HG03521 (cell line): Measurements from ENCODE around the gene VTCN1.
"Not testable (repeated sequence)": the region's sequence is repeated elsewhere in the genome, so short reads cannot be mapped to it uniquely, and the experiment has no call there.

Experiments used
- ATAC-seq: cut with Tn5 transposase; IDR thresholded peaks from one replicate; pipeline ENCODE4 v1.9.1; 2021; ENCODE audit warnings: mild to moderate bottlenecking, moderate library complexity; ENCODE audit not compliant: unreplicated experiment

Gene VTCN1

DNA sequence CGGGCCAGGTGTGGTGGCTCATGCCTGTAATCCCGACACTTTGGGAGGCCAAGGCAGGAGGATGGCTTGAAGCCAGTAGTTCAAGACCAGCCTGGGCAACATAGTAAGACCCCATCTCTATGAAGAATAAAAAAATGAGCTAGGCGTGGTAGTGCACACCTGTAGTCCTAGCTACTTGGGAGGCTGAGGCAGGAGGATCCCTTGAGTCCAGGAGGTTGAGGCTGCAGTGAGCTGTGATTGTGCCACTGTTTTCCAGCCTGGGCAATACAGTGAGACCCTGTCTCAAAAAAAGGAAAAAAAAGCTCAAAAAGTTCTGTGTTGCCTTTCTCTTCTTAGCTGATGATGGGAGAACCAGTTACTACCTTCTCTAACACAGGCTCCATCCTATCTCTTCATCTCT, 108.9 kb downstream of the VTCN1 start:
- ATAC-seq: not testable (repeated sequence)

DNA sequence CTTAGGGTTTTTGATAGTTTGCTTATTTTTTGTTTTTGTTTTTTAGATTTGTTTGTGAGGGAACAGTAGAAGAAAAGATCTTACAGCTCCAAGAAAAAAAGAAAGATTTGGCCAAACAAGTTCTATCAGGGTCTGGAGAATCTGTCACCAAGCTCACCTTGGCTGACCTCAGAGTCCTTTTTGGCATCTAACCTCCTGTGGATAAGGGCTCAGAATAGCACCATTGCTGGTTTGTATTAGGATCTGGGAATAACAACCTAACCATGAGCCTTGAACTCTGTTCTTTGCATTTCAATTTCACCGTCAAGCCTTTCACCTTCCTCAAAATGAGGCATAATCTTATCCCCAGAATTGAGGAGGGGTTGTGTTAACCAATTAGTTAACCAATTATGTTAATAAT, 109.4 kb downstream of the VTCN1 start:
- no peak for ATAC-seq

DNA sequence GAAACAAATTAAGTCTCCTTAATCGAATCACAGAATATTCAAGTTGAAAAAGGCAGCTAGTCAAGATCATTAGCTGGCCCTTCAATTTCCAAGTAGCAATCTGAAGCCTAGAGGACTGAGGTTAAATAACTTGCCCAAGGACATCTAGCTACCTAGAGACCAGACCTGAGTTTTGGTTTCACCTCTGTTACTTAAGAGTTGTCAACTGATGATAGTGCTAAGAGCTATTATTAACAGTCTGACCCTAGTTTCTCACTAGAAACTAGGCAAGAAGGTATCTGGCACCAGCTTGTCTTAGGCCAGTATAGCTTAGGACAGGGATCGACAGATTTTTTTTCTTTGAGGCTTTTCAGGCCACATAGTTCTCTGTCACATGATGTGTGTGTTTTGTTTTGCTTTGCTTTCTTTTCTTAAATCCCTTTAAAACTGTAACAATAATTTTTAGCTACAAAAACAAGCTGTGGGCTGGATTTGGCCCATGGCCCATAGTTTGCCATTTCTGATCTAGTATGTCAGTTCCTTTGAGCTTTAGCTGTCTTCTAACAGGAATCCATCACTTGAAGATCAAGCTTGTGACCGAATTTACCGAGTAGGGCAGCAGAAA, 112.3 kb downstream of the VTCN1 start:
- ATAC-seq: no peak

DNA sequence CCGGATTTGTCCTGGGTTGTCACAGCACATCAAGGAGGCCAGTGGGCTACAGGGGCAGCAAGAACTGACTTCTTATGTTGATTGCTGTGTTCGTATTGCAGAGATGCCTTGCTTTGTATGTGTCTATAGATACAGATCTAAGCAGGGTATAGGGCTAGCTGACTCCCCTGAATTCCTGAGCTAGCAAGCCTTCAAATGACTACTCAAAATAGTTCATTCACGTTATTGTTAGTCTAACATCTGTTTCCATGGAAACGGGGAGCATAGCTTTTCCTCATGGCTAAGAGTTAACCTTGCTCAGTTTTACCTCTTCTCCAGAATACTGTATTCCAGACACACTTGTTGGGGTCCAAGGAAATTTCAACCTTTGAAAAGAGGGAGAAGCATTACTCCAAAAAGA, 113.3 kb downstream of the VTCN1 start:
- no peak for ATAC-seq

DNA sequence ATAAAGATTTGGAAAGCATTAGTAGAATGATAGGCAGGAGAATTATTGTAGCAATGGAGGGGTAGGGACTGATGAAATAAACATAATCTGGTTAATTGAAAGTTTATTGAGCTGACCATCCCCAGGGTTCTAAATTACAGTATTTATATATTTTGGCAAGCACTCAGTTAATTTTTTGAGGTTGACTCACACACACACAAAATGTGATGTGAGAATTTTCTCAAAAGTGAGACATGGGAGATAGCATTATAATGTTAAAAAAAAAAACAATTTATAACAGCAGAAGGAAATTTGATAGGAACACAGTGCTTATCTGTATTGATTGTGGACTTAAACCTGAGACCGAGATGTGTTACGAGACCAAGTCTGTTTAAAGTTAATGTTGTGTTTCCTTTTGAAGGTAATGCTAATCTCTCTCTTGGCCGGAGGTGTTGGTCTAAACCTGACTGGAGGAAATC, 113.7 kb downstream of the VTCN1 start:
- ATAC-seq: no peak

DNA sequence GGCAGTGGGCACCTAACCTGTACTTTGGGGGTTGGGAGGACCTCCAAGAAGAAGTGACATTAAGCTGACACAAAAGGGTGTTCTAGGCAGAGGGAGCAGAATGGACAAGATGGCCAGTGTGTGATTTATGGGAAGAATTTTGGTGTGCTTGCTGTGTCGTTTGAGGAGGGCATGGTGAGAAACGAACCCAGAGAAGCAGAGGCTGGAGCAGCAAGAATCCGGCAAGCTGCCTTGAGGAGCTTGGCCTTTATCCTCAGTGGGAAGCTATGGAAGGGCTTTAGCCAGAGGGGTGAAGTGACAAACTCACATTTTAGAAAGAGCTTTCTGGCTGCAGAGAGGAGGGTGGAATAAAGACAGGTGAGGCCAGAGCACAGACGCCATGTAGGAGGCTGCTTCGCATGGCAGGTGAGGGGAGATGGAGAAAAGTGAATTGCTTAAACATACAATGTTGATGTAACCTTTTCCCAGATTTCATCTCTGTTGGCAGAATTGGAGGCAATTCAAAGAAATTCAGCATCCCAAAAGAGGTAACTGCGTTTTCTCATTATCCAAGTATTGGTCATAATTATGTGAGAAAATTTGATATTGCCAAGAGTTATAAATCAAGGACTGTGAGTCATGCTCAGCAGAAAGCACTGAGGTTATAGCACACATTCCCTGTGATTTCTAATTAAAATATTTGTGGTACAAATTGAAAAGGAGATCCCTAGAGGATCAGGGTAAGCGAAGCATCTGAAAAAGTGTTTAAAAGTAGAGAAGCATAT, 115.7 kb downstream of the VTCN1 start:
- ATAC-seq: no peak

DNA sequence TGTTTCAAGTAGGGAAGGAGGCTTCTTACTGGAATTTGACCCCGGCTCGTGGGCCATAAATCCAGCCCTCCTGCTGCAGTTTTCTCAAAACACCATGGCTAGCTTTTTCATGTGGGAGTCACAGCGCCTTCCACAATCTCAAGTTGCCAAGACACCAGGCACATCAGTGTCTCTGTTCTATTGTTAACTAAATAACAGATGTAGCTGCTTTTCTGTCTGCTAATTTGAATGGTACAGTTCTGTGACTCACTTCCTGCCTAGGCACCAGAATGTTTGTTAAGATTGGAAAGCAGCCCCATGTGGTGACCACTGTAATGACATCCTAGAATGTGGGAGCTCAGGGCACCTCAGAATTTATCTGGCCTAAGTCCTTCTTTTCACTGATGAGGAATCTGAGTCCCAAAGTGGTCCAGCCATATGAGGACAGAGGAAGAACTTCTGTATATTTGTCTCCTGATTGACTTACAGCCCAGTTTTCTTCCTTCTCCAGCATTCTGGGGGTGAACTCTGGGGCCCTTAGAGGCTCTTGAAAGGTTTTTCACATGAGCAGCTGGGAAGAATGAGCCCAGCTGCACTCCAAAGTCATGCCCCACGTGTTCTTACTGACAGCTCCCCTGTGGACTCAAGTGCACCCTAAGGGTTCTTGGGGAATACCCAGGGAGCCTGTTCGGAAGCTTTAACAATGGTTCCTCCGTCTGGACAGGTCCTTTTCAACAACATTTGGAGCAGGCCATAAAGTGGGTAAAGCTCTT, 116.7 kb downstream of the VTCN1 start:
- ATAC-seq: peak; percentile 71
